Subcutaneous abdominal adipose tissue (tissue), 5 donors: ENCODE data around the gene PACSIN3.

Experiments used
- H3K27ac ChIP-seq: one replicate; pipeline ENCODE4 v1.7.0; 2013; ENCODE audit warnings: low read depth, mild to moderate bottlenecking, inconsistent platforms, low read length, moderate library complexity
- H3K27me3 ChIP-seq, 5 donors: one replicate each; pipeline ENCODE4 v1.7.0; 2013; ENCODE audit warnings: low read length in 5 of 5, inconsistent platforms in 1 of 5; ENCODE audit not compliant: control insufficient read depth in 5 of 5, insufficient read depth in 4 of 5
- H3K36me3 ChIP-seq, 5 donors: one replicate each; pipeline ENCODE4 v1.7.0; 2013; ENCODE audit warnings: low read length in 5 of 5; ENCODE audit not compliant: control insufficient read depth in 5 of 5, insufficient read depth in 5 of 5
- H3K4me1 ChIP-seq, 5 donors: one replicate each; pipeline ENCODE4 v1.7.0; 2013; ENCODE audit warnings: low read length in 5 of 5, mild to moderate bottlenecking in 3 of 5, moderate library complexity in 1 of 5; ENCODE audit not compliant: control insufficient read depth in 5 of 5, insufficient read depth in 5 of 5
- H3K4me3 ChIP-seq, 5 donors: one replicate each; pipeline ENCODE4 v1.7.0; 2013; ENCODE audit warnings: low read length in 5 of 5, low read depth in 1 of 5
- H3K9ac ChIP-seq, 5 donors: one replicate each; pipeline ENCODE4 v1.7.0; 2013; ENCODE audit warnings: low read length in 5 of 5, mild to moderate bottlenecking in 4 of 5, moderate library complexity in 3 of 5
- H3K9me3 ChIP-seq, 5 donors: one replicate each; pipeline ENCODE4 v1.7.0; 2013; ENCODE audit warnings: low read length in 5 of 5; ENCODE audit not compliant: control insufficient read depth in 5 of 5
- donor health status: healthy.
- donor health status: healthy.
- donor health status: healthy.
- donor health status: healthy.
- donor health status: healthy.

PACSIN3 gene

GRCh38 chr11:47130543-47130942, 55.7 kb downstream of the PACSIN3 start:
- H3K9me3 ChIP-seq: no peaks in the 10 kb centered on the region
- no peaks in the 10 kb centered on the region for H3K4me1 ChIP-seq
- H3K27ac ChIP-seq: no peak overlapping the region
- no peaks in the 10 kb centered on the region for H3K27me3 ChIP-seq
- no peak overlapping the region for H3K9ac ChIP-seq
- H3K4me3 ChIP-seq: no peak overlapping the region
- H3K36me3 ChIP-seq: no peaks in the 10 kb centered on the region
